DMS79 (cell line): ENCODE measurements around the gene MRPS27.

Experiments
- DNase-seq: peaks from one replicate; lab custom pipeline; 2025; lab: John Stamatoyannopoulos, UW

The MRPS27 gene

GRCh38 chr5:72231991-72232703 is 87.9 kb downstream of the MRPS27 start:
- DNase-seq: peak; percentile 49

DNA sequence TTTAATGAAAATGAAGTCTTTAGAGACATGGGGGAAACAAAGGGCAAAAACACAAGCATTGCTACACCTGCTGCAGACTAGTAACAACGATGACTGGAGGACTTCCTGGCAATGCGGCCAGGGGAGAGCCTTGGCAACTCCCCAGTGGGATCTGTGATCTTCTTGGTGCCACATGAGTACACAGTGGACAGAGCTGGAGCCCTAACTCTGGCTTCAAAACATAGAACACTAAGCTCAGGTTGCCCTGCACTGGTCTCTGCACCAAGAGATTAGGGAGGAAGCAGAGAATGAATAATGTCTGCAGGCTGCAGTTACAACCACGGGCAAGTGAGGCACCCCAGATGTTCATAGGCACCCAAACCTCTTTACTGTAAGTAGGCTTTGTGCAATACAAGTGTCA is 91.1 kb downstream of the MRPS27 start:
- DNase-seq: no peak

DNA sequence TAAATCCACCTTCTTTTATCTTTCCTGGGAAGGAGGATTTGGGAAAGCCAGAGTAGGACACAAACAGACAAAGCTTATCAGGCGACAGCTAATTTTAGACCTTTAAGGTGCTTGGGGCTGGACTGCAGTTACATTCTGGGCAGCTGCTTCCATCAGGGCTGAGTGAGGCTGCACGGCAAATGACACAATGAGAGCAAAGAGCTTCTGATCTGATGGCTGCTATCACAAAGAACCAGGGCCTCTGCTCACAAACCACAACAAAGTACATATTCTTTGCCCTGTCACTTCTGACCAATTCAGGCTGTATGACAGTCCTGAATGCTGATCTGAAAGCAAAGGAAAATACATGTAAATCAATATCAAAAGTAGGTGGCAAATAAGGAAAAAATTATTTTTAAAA is 93.1 kb downstream of the MRPS27 start:
- DNase-seq: no peak

DNA sequence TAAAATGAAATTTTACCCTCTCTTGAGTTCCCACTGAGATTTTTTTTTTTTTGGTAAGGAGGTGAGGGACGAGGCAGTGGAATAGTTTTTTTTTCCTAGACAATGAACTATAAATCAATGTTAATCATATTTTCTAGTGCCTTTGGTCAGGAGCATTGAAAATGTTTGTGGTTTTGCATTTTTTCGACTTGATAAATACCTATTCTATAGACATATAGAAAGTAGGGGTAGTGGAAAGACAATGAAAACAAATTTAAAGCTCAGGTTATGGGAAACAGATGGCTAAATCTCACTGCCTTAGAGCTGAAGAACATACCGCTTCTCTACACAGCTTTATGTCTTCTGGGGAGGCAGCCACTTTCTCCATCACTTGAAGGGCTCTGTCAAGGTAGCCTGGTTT is 94.3 kb downstream of the MRPS27 start:
- no peak for DNase-seq

DNA sequence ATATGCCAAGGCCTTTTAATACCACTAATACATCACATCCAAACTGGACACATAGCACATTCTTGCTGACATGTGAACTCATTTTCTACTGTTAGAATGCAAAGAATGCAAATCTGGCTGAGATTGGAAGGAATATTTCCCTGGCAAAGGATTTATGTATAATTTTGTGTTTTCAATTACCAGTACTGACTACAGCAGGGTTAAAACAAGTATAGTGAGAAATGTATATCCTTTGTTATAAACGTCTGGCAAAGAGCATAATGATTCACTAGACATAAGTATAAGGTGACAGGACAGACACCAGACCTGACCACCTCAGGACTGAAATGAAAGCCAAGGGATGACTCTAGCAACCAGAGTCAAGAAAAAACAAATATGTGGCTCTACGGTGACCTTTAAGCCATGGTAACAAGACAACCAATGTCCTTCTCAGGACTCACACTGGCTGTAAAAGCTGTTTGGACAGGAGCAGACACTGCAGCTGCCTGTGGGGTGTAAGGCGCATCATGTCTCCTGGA is 95.0 kb downstream of the MRPS27 start:
- DNase-seq: no peak

- DNase-seq: no peak
Observed at GRCh38 chr5:72223371-72223770, 96.7 kb downstream of the MRPS27 start.

DNA sequence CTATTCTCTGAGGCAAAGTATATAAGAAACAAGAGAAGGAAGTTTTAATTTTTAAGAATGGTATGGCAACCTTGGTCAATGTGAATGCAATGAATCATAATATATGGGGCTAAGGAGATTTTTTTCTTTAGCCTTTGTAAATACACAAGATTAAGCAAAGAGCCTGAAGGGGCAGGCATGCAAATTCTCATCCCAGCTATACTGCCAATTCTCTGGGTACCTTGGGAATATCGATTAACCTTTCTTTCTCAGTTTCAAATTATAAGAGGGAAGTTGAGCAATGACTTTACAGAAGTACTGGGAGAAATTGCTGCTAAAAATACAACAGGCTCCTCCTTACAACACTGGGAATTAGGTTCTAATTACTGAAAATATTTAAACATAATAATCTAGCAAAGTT is 97.5 kb downstream of the MRPS27 start:
- no peak for DNase-seq

DNA sequence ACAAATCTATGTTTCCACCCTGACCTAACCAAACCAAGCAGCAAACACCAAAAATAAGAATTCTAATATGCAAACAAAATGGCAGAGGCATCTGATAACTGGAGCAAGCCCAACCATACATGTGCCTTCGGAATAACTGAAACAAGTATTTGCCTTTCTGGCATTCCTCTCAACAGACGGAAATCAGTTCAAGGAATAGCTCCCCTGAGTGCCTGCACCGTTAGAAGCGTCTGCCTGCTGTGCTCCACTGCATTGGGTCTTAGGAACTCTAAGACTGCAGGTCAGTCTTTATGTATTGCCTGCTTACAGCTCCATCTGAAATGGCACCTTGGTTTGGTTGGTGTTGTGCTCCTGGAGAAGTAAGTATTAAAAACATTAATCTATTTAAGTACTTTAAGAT is 98.5 kb downstream of the MRPS27 start:
- DNase-seq: no peak

GRCh38 chr5:72221099-72221498 is 98.9 kb downstream of the MRPS27 start:
- DNase-seq: no peak

DNA sequence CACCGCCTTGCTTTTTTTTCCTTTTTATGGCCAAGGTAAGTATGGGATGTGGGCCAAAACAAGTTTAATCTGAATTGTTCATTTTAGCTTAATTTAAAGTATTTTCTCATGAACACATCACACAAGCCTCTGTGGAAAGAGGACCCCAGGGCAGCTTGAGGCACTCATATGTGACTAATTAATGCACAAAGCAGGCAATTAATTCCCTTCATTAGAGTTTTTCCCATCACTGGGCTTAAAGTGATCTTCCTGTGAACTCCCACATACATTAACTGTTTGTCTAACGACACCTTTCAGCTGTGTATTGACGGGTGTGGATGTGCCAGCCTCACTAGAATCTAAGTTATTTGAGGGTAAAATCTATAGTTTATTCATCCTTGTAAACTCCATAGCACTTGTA is 103.3 kb downstream of the MRPS27 start:
- no peak for DNase-seq

- DNase-seq: no peak
Observed at GRCh38 chr5:72214168-72214567, 105.9 kb downstream of the MRPS27 start.

DNA sequence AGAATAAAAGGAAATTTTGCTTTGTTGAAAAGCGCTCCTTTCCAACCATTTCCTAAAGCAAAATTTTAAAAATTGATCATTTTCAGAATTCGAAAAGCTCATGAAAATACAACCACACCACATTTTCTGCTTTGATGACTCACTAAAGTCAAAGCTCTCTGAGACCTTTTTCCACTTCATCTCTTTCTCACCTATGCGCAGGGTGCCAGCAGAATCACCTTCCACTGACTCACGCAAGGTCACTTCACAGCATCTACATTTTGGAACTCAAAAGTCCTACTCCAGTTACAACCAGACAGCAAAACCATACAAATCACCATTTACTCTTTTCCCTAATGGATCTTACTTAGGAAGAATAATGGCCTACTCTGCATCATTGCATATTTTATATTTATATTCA is 106.6 kb downstream of the MRPS27 start:
- no peak for DNase-seq

GRCh38 chr5:72212171-72212570 is 107.9 kb downstream of the MRPS27 start:
- no peak for DNase-seq

DNA sequence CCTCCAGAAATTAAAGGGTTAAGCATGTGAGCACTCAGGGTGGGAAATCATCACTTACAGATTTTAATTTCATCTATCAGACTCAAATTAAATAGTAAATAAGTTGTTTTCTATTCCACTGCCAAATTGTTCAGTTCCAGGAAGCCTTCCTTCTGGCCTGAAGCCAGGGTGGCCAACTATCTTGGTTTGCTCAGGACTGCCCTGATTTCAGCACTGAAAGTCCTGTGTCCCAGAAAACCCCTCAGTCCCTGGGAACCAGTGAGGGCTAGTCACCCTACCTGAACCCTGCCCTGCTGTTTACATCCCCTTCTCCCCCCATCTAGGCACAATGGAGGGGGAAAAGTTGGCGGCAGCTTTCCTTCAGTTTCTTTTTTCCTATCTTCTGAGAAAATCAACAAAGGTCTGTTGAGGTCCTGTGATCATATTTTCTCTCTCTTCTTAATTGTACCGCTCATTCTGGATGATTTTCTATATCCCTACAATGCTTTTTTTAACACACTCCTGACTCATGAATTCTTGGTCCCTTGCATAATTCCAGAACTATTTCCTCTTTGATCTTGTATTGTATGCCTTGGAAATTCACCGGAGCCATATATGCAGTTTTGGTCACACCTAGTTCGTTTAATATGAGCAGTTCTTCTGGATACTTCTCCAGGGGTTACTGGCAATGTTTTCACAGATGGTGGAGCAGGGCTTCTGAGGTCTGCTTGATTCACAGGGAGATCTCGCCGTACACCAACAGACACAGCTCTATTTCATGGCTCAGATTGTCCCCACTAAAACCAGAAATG is 109.0 kb downstream of the MRPS27 start:
- no peak for DNase-seq

- peak; percentile 80 for DNase-seq
Observed at GRCh38 chr5:72209147-72210115, 110.6 kb downstream of the MRPS27 start.

DNA sequence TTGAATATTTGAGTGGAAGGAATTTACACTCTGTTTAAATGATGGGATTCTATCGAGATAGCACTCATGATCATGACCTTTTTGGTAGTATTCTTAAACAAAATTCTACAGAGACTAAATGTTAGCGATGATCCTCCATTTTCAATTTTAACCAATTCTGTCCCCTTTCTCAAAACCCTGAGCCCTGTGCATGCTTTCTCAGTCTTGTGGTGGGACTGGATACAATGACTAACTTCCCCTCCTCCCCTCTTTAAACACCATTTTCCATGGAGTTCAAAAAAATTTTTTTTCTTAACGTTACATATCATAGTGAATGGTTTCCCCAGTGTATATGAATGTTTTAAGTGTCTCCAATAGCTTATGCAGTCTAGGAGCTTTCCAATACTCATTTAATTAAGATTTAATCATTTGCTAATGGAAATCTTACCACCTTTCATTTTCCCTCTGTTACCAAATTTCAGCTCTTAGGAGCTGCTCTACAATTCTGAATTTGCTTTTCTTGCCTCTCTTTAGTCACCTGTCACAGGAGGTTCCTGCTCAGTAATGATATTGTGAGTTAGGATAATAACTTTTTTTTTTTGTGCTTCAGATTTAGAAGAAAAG is 111.6 kb downstream of the MRPS27 start:
- DNase-seq: no peak

DNA sequence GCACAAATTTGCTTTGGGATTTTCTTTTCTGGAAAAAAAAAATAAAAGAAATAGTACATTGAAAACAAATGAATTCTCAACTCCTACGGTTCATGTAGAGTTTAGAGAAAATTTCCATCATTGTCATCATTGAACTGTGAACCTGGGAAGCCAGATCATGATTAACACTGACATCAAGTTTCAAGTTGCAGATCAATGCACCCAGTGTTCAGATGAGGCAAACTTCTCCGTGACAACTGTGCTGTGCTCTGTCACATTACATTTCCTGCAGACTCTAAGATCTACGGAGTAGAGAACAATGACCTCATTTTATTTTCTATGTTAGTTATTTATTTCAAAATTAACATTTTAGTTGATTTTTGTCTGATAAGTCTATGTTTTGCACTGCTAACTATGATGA is 113.0 kb downstream of the MRPS27 start:
- DNase-seq: no peak

DNA sequence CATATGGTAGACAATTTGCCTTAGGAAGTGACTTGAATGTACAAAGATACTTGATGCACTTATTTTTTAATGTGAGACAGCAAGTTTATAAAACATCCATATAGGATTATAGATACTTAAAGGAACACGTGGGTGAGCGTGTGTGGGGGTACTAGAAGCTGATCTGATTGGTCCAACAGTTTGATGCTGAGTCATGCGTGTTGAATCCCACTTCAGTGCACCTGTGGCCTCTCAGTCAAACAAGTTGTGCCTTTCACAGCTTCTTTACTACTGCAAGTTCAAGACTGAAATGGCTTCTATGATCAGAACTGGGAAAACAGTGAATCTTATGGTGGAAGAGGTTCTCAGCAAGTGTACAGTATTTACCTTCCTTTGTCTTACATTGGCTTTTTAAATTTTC is 113.9 kb downstream of the MRPS27 start:
- no peak for DNase-seq

- no peak for DNase-seq
Observed at GRCh38 chr5:72205431-72206009, 114.5 kb downstream of the MRPS27 start.

DNA sequence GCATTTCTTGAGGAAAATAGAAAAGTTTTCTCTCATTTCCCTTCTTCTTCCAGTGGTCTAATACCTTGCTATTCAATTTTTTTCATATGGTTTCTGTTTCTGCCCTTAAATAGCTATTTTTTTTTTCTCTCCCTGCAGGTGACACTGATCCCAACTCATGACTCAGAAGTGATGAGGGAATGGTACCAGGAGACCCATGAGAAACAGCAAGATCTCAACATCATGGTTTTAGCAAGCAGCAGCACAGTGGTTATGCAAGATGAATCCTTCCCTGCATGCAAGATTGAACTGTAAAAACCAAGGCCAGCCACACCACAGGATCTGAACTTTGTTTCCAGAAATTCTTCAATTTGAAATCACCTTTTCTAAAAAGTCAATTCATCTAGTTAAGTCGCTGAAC is 115.1 kb downstream of the MRPS27 start:
- DNase-seq: no peak

DNA sequence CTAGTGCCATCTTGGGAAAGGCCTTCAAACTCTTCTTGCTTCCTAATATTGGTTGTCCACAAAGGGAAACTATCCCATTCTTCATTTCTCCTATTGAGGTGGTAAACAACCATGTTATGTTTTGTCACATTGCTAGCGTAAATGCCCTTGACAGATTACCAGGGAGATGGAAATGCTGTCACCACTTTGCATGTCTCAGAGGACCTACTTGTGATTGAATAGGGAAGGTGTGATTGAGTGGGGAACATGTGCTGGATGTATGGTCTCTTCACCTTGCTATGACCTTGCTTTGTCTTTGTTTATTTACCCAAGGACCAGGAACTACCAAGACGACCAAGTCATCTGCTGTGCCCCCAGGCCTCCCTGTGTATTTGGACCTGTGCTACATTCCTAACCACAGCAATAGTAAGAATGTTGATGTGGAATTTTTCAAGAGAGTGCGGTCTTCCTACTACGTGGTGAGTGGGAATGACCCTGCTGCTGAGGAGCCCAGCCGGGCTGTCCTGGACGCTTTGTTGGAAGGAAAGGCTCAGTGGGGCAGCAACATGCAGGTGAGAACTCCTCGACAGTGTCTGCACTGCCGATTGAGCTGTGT is 116.7 kb downstream of the MRPS27 start:
- DNase-seq: no peak
